NCI-H446 (cell line): ENCODE results near the gene CARD19.
A peak's percentile ranks its signal among the peaks of the same experiment; 100 is the strongest.

Experiments used
- DNase-seq, 2 experiments: peaks; one replicate each; lab custom pipeline; 2025; lab: John Stamatoyannopoulos, UW

Gene CARD19

DNA sequence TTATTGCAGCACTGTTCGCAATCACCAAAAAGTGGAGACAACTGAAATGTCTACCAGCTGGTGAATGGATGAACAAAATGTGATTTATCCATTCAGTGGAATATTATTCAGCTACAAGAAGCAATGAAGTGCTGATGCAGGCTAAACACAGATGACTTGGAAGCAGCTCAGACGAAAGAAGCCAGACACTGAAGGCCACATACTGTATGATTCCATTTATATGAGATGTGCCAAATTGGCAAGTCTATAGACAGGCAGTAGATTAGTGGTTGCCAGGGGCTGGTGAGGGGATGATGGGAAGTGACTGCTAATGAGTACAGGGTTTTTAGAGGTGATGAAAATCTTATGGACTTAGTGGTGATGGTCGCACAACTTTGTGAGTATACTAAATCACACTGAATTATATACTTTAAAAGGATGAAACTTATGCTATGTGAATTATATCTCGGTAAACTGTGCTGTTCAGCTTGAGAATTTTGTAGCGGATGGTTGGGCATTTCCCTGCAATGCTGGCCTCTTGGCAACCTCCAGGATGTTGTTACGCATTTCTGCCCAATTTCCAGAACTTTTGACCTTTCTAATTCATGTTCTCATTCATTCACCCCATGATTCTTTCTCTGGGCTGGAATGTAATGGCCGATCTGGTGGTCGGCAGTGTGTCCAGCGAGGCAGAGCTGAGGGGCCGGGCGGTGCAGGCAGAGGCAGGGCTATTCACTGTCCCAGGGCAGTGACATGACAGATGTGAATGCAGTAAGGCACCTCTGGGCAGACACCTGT is 66.0 kb downstream of the CARD19 start:
- peak; percentile 58 to 82 for DNase-seq
